Brain microvascular endothelial cell (primary cell): ENCODE results near the gene SFXN4.
"Not testable (repeated sequence)": the region's sequence is repeated elsewhere in the genome, so short reads cannot be mapped to it uniquely, and the experiment has no call there.

ENCODE experiments used
- DNase-seq: peaks from one replicate; pipeline ENCODE4 v3.0.0-alpha.2; 2020
- H3K27ac ChIP-seq: fragments of 250-450 bp; sonication (Bioruptor Pico); 2 replicates; pipeline ENCODE4 v1.5.1; 2020; ENCODE audit warnings: mild to moderate bottlenecking, moderate library complexity
- H3K27me3 ChIP-seq: fragments of 250-450 bp; sonication (Bioruptor Pico); replicated peaks from 2 replicates; pipeline ENCODE4 v1.5.1; 2020; ENCODE audit warnings: mild to moderate bottlenecking
- H3K36me3 ChIP-seq: fragments of 250-450 bp; sonication (Bioruptor Pico); replicated peaks from 2 replicates; pipeline ENCODE4 v1.5.1; 2020; ENCODE audit warnings: mild to moderate bottlenecking
- H3K4me3 ChIP-seq: 2 replicates; pipeline ENCODE4 v1.5.1; 2011; ENCODE audit warnings: low read depth, mild to moderate bottlenecking, control low read depth, low read length, moderate library complexity
- CTCF ChIP-seq: IDR thresholded peaks from 2 replicates; pipeline ENCODE4 v1.5.1; 2011; ENCODE audit warnings: low read depth, mild to moderate bottlenecking, moderate library complexity, low read length, control low read depth, inconsistent platforms; ENCODE audit errors: missing control alignments
- in situ Hi-C: cut with HindIII; loops from 2 replicates; pipeline ENCODE4 v1.10.0; 2017; ENCODE audit warnings: low sequenced_read_pairs, low pct_ligation_motif_present

SFXN4 gene

GRCh38 chr10:119116326-119116951 lies 49.1 kb downstream of the SFXN4 start:
- no peak overlapping the region for H3K4me3 ChIP-seq
- no peaks in the 10 kb centered on the region for H3K27me3 ChIP-seq
- DNase-seq = no peak
- no peak for TF ChIP-seq CTCF
- H3K36me3 ChIP-seq = peaks cover 39% of the 10 kb centered on the region
- in situ Hi-C loops = no loop called here
- peak overlapping the region; percentile 37 for H3K27ac ChIP-seq

GRCh38 chr10:119115926-119116325 lies 49.6 kb downstream of the SFXN4 start:
- no peak overlapping the region for H3K4me3 ChIP-seq
- peaks cover 36% of the 10 kb centered on the region for H3K36me3 ChIP-seq
- in situ Hi-C loops = no loop called here
- DNase-seq = peak; percentile 36
- peak overlapping the region; percentile 37 for H3K27ac ChIP-seq
- no peak for TF ChIP-seq CTCF
- H3K27me3 ChIP-seq = no peaks in the 10 kb centered on the region

- no peak for TF ChIP-seq CTCF
- no peaks in the 10 kb centered on the region for H3K27me3 ChIP-seq
- H3K4me3 ChIP-seq = no peak overlapping the region
- in situ Hi-C loops = no loop called here
- peak; percentile 86 for DNase-seq
- H3K27ac ChIP-seq = peak overlapping the region; percentile 73
- H3K36me3 ChIP-seq = peaks cover 23% of the 10 kb centered on the region
Measured at GRCh38 chr10:119113751-119114732, 51.5 kb downstream of the SFXN4 start.

- no peak overlapping the region for H3K4me3 ChIP-seq
- peak overlapping the region; percentile 62 for H3K27ac ChIP-seq
- H3K36me3 ChIP-seq = peaks cover 18% of the 10 kb centered on the region
- in situ Hi-C loops = no loop called here
- H3K27me3 ChIP-seq = no peaks in the 10 kb centered on the region
- peak; percentile 32 for DNase-seq
- no peak for TF ChIP-seq CTCF
Measured at GRCh38 chr10:119112056-119112455, 53.5 kb downstream of the SFXN4 start.

GRCh38 chr10:119107771-119108170 lies 57.7 kb downstream of the SFXN4 start:
- DNase-seq, H3K27ac ChIP-seq, H3K27me3 ChIP-seq, in situ Hi-C loops, H3K4me3 ChIP-seq: not testable (repeated sequence)
- peaks cover 10% of the 10 kb centered on the region for H3K36me3 ChIP-seq

- H3K4me3 ChIP-seq, H3K27ac ChIP-seq, H3K27me3 ChIP-seq, DNase-seq, in situ Hi-C loops: not testable (repeated sequence)
- H3K36me3 ChIP-seq = peaks cover 10% of the 10 kb centered on the region
Measured at GRCh38 chr10:119107106-119107505, 58.4 kb downstream of the SFXN4 start.

GRCh38 chr10:119105899-119106298 lies 59.6 kb downstream of the SFXN4 start:
- H3K27me3 ChIP-seq, H3K27ac ChIP-seq, in situ Hi-C loops, H3K36me3 ChIP-seq, DNase-seq, H3K4me3 ChIP-seq: not testable (repeated sequence)
